CD8-positive, alpha-beta memory T cell (primary cell): Measurements from ENCODE around the gene RBM47. TPM values are rescaled to one million over a fixed set of nuclear protein-coding genes. Genes with fewer than 3 reads are reported as not detected.

Experiments used
- CTCF ChIA-PET: fragments of 350-600 bp; sonication (Branson Sonifier 250); formaldehyde crosslinking; loops from one replicate; lab custom pipeline; 2021; ENCODE audit warnings: antibody characterized with exemption; lab: Charles Lee
- POLR2A ChIA-PET: fragments of 350-600 bp; sonication (Branson Sonifier 250); formaldehyde crosslinking; loops from one replicate; lab custom pipeline; 2021; ENCODE audit warnings: antibody characterized with exemption; lab: Charles Lee
- DNase-seq, 5 donors: peaks; one replicate each; pipeline versions ENCODE4 v3.0.0 to v3.0.0-alpha.2; 2020 to 2022; ENCODE audit warnings: mixed read lengths in 1 of 5
- H3K27ac ChIP-seq: one replicate; pipeline ENCODE4 v1.7.0; 2013; ENCODE audit warnings: low read depth, mild to moderate bottlenecking, low read length, moderate library complexity
- H3K27me3 ChIP-seq: 2 replicates; pipeline ENCODE4 v1.7.0; 2013; ENCODE audit warnings: low read length, mild to moderate bottlenecking; ENCODE audit not compliant: insufficient read depth, poor library complexity, severe bottlenecking
- H3K36me3 ChIP-seq: 2 replicates; pipeline ENCODE4 v1.7.0; 2013; ENCODE audit warnings: mild to moderate bottlenecking, low read length, moderate library complexity; ENCODE audit not compliant: insufficient read depth
- H3K4me1 ChIP-seq: 2 replicates; pipeline ENCODE4 v1.7.0; 2013; ENCODE audit warnings: mild to moderate bottlenecking, low read length, moderate library complexity; ENCODE audit not compliant: insufficient read depth
- H3K4me3 ChIP-seq: 2 replicates; pipeline ENCODE4 v1.7.0; 2013; ENCODE audit warnings: mild to moderate bottlenecking, low read length
- H3K9me3 ChIP-seq: 2 replicates; pipeline ENCODE4 v1.7.0; 2013; ENCODE audit warnings: mild to moderate bottlenecking, low read length
- H3K27ac Mint-ChIP-seq, 8 donors: one replicate each; pipeline ENCODE4 v1.8.0; 2020 to 2021; ENCODE audit warnings: mixed read lengths in 8 of 8, mild to moderate bottlenecking in 6 of 8, inconsistent platforms in 3 of 8, moderate library complexity in 3 of 8
- H3K27me3 Mint-ChIP-seq, 2 donors: one replicate each; pipeline ENCODE4 v1.8.0; 2020 to 2021; ENCODE audit warnings: mixed read lengths in 2 of 2, mild to moderate bottlenecking in 1 of 2, moderate library complexity in 1 of 2
- H3K36me3 Mint-ChIP-seq, 3 donors: one replicate each; pipeline ENCODE4 v1.8.0; 2020 to 2021; ENCODE audit warnings: mixed read lengths in 3 of 3, inconsistent platforms in 1 of 3, mild to moderate bottlenecking in 1 of 3
- H3K4me1 Mint-ChIP-seq, 3 donors: one replicate each; pipeline ENCODE4 v1.8.0; 2020 to 2021; ENCODE audit warnings: mixed read lengths in 3 of 3, inconsistent platforms in 1 of 3, mild to moderate bottlenecking in 1 of 3
- H3K4me3 Mint-ChIP-seq, 7 donors: one replicate each; pipeline ENCODE4 v1.8.0; 2020 to 2021; ENCODE audit warnings: mixed read lengths in 7 of 7, mild to moderate bottlenecking in 6 of 7, moderate library complexity in 4 of 7, inconsistent platforms in 2 of 7
- H3K9me3 Mint-ChIP-seq, 5 donors: one replicate each; pipeline ENCODE4 v1.8.0; 2020 to 2022; ENCODE audit warnings: mixed read lengths in 5 of 5, mild to moderate bottlenecking in 3 of 5, moderate library complexity in 2 of 5, inconsistent platforms in 1 of 5
- polyA plus RNA-seq: library from polyadenylated mRNA; unstranded; fragments of 300-500 nt; fragmentation: Illumina TruSeq; gene quantifications from one replicate; pipeline ENCODE4 v1.2.3, GENCODE V29; 2021
- total RNA-seq, 2 experiments: library from RNA; stranded (reverse); gene quantifications; one replicate each; pipeline ENCODE4 v1.2.3, GENCODE V29; 2021

Gene RBM47
- total and polyA plus RNA-seq, 3 experiments from 2014 or later: 1.1 to 1.4 TPM; not detected in 1

DNA sequence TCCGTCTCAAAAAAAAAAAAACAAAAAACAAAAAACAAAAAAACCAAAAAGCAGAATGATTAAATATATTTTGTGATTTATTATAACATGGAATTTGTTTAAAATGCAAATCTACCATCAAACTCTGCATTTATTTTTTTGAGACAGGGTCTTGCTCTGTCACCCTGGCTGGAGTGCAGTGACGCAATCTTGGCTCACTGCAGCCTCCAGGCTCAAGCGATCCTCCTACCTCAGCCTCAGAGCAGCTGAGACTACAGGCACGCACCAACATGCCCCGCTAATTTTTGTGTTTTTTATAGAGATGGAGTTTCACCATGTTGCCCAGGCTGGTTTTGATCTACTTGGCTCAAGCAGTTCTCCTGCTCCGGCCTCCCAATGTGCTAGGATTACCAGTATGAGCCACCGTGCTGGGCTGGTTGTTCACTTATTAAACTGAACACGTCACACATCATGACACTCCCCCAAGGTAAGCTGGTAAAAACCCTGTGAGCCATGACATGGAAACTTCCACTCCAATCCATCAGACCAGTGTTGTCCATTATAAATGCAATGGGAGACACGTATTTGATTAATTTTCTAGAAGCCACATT, 45.7 kb downstream of the RBM47 start:
- H3K4me1 Mint-ChIP-seq: no peaks in the 10 kb centered on the region
- H3K4me3 ChIP-seq: no peak overlapping the region
- H3K36me3 ChIP-seq: no peaks in the 10 kb centered on the region
- POLR2A ChIA-PET: interaction anchor here (0.7 kb wide), 1 partner anchor 10 kb away, joined by 9 read pairs; no protein-coding TSS in a partner anchor
- no peaks in the 10 kb centered on the region for H3K9me3 ChIP-seq
- no peaks in the 10 kb centered on the region for H3K9me3 Mint-ChIP-seq
- DNase-seq: no peak
- H3K4me3 Mint-ChIP-seq: no peak overlapping the region
- no peaks in the 10 kb centered on the region for H3K27me3 ChIP-seq
- no peaks in the 10 kb centered on the region for H3K36me3 Mint-ChIP-seq
- no peak overlapping the region for H3K27ac Mint-ChIP-seq
- CTCF ChIA-PET: no interaction called here
- H3K4me1 ChIP-seq: no peaks in the 10 kb centered on the region
- no peak overlapping the region for H3K27ac ChIP-seq
- peaks cover 5 to 14% of the 10 kb centered on the region in 2 donors for H3K27me3 Mint-ChIP-seq

DNA sequence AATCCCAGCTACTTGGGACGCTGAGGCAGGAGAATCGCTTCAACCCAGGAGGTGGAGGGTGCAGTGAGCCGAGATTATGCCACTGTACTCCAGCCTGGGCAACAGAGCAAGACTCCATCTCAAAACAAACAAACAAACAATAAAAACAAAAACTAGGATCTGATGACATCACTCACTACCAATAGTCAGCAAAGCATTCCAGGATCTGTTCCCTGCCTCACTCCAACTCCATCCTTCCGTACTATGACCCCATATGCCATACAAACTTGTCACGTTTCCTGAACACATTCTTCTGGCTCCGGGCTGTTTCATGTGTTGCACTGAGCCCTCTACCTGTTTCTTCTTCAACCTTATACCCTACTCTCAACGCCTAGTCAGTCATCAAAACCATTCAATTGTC, 47.3 kb downstream of the RBM47 start:
- Mint-ChIP-seq H3K27ac (no peak overlapping the region), H3K36me3 (no peaks in the 10 kb centered on the region), H3K4me1 (peaks cover 0 to 3% (median 0%) of the 10 kb centered on the region in 3 donors), H3K9me3 (no peaks in the 10 kb centered on the region), H3K27me3 (peaks cover 2 to 11% of the 10 kb centered on the region in 2 donors), H3K4me3 (no peak overlapping the region)
- no peak for DNase-seq
- POLR2A ChIA-PET: no interaction called here
- Histone ChIP-seq H3K4me1 (no peaks in the 10 kb centered on the region), H3K27ac (no peak overlapping the region), H3K36me3 (no peaks in the 10 kb centered on the region), H3K4me3 (no peak overlapping the region), H3K9me3 (no peaks in the 10 kb centered on the region), H3K27me3 (no peaks in the 10 kb centered on the region)
- CTCF ChIA-PET: no interaction called here

DNA sequence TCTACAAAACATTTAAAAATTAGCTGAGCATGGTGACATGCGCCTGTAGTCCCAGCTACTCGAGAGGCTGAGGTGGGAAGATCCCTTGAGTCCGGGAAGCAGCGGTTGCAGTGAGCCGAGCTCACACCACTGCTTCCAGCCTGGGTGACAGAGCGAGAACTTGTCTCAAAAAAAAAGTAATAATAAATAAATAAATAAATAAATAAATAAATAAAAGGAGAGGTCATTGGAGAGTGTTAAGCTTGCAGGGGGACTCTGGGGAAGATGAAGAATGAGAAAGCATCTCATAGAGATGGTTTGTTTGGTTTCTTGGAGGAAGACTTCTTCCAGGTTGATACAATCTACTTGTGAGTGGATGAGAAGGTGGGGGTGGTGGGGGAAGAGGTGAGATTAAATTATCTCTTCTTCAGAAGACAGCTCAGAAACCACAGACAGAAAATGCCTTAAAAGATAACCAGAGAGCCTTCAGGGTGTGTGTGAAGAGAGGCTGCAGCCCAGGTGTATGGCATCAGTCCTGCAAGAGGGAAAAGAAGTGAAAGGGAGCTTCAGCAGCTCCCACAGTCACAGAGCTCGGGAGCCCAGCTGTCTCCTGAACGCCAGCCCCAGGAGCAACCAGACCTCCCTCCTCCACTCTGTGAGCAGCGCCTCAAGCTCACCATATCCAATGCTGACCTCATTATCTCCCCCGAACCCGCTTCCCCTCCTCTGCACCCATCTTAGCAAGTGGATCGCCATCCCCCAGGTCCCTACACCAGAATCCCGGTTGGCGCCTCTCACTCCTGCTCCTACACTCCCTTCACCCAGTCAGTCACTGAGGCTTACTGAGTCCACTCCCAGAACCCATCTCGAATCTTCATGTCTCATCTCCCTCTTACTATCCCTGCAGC, 48.2 kb downstream of the RBM47 start:
- Mint-ChIP-seq H3K9me3 (no peaks in the 10 kb centered on the region), H3K4me3 (no peak overlapping the region), H3K4me1 (peaks cover 0 to 10% (median 6%) of the 10 kb centered on the region in 3 donors), H3K27ac (no peak overlapping the region), H3K36me3 (no peaks in the 10 kb centered on the region), H3K27me3 (peaks cover 2 to 11% of the 10 kb centered on the region in 2 donors)
- no peaks in the 10 kb centered on the region for H3K4me1 ChIP-seq
- no peak for DNase-seq
- H3K36me3 ChIP-seq: no peaks in the 10 kb centered on the region
- CTCF ChIA-PET: no interaction called here
- H3K4me3 ChIP-seq: no peak overlapping the region
- no peaks in the 10 kb centered on the region for H3K9me3 ChIP-seq
- H3K27me3 ChIP-seq: no peaks in the 10 kb centered on the region
- POLR2A ChIA-PET: no interaction called here
- H3K27ac ChIP-seq: no peak overlapping the region

DNA sequence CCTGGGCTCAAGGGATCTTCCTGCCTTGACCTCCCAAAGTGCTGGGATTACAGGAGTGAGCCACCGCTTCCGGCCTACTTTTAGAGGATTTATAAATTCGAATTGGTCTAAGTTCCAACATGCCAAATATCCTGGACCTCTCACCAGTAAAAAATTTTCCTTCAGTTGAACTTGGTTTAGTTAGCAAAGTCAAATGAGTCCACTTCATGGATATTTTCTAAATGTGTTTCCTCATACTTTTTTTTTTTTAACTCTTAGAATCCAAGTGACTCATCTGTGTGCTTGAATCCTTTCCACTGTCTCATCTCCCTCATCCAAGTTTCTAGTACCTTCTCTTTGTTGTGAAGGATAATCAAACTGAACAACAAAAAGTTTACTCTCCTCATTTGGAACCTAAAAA, 49.7 kb downstream of the RBM47 start:
- no peak overlapping the region for H3K27ac Mint-ChIP-seq
- ChIA-PET CTCF (no interaction called here), POLR2A (no interaction called here)
- peaks cover 5 to 11% of the 10 kb centered on the region in 2 donors for H3K27me3 Mint-ChIP-seq
- Histone ChIP-seq H3K9me3 (no peaks in the 10 kb centered on the region), H3K4me3 (no peak overlapping the region), H3K27ac (no peak overlapping the region), H3K27me3 (no peaks in the 10 kb centered on the region), H3K36me3 (no peaks in the 10 kb centered on the region), H3K4me1 (no peaks in the 10 kb centered on the region)
- H3K9me3 Mint-ChIP-seq: no peaks in the 10 kb centered on the region
- no peak for DNase-seq
- H3K4me1 Mint-ChIP-seq: peaks cover 0 to 14% (median 6%) of the 10 kb centered on the region in 3 donors
- no peak overlapping the region for H3K4me3 Mint-ChIP-seq
- no peaks in the 10 kb centered on the region for H3K36me3 Mint-ChIP-seq

DNA sequence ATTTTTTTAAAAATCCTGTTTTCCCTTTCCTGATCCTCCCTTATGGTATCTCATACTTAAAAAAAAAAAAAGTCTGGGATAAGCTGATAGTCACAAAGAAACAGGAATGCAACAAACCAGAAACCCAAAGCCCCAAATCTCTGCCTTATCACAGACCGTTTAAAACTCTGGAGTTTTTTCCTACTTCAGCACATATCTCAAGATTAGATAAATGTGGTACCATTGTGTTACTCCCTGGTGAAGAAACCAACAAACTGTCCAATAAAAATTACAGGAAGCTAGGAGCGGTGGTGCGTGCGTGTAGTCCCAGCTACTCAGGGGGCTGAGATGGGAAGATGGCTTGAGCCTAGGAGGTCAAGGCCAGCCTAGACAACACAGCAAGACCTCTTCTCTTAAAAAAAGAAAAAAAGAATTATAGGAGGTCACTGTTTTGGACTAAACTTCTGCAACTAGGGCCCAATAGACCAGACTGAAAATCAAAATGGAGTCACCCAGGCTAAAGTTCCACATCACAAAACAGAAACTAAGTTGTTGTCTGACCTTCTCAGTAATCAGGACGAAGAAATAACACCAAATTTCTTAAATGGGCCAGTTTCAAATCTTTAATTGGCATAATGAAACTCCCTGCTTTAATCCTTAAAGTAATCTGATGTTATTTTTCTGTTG, 51.9 kb downstream of the RBM47 start:
- no peak overlapping the region for H3K4me3 Mint-ChIP-seq
- peaks cover 5 to 7% of the 10 kb centered on the region in 2 donors for H3K27me3 Mint-ChIP-seq
- no peaks in the 10 kb centered on the region for H3K36me3 Mint-ChIP-seq
- Histone ChIP-seq H3K9me3 (no peaks in the 10 kb centered on the region), H3K27ac (no peak overlapping the region), H3K36me3 (no peaks in the 10 kb centered on the region), H3K4me3 (no peak overlapping the region), H3K27me3 (no peaks in the 10 kb centered on the region), H3K4me1 (no peaks in the 10 kb centered on the region)
- H3K9me3 Mint-ChIP-seq: no peaks in the 10 kb centered on the region
- H3K27ac Mint-ChIP-seq: no peak overlapping the region
- DNase-seq: no peak
- POLR2A ChIA-PET: no interaction called here
- peaks cover 0 to 14% (median 6%) of the 10 kb centered on the region in 3 donors for H3K4me1 Mint-ChIP-seq
- CTCF ChIA-PET: no interaction called here

DNA sequence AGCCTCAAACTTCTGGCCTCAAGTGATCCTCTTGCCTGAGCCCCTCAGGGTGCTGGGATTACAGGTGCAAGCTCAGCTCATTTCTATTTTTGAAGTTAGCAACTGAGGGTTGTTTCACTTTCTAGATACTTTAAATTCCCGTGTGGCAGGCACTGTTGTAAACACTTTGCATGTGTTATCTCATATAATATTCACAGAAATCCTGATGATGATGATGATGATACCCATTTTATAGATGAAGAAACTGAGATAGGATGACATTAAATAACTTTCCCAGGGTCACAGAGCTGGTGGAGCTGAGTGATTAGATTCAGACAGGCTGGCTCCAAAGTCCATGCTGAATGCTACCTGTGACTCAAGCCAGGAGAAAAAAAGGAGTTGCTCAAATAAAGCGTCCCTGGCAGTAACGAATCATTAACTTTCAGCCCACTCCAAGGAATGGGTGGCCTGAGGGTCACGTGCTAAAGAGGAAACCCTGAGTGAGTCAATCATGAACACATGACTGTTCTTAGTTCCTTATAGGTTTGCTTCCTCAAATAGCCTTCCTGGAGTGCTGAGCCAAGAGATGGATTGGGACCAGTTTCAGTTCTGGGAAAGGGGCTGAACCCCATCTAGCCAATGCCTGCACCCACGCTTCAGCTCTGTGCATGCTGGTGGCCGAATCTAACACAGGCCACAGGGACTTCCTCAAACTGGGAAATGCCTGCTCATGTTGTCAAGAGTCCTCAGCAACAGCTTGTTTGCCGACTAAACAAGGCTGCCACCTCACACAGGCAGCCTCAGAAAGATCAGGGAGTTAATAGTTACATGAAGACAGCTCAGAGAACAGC, 52.8 kb downstream of the RBM47 start:
- Histone ChIP-seq H3K4me3 (no peak overlapping the region), H3K27ac (no peak overlapping the region), H3K4me1 (no peaks in the 10 kb centered on the region), H3K27me3 (no peaks in the 10 kb centered on the region), H3K9me3 (no peaks in the 10 kb centered on the region), H3K36me3 (no peaks in the 10 kb centered on the region)
- ChIA-PET CTCF (no interaction called here), POLR2A (no interaction called here)
- Mint-ChIP-seq H3K9me3 (no peaks in the 10 kb centered on the region), H3K4me1 (peaks cover 0 to 14% (median 6%) of the 10 kb centered on the region in 3 donors), H3K36me3 (no peaks in the 10 kb centered on the region), H3K27me3 (peaks cover 2 to 5% of the 10 kb centered on the region in 2 donors), H3K27ac (no peak overlapping the region), H3K4me3 (no peak overlapping the region)
- no peak for DNase-seq

DNA sequence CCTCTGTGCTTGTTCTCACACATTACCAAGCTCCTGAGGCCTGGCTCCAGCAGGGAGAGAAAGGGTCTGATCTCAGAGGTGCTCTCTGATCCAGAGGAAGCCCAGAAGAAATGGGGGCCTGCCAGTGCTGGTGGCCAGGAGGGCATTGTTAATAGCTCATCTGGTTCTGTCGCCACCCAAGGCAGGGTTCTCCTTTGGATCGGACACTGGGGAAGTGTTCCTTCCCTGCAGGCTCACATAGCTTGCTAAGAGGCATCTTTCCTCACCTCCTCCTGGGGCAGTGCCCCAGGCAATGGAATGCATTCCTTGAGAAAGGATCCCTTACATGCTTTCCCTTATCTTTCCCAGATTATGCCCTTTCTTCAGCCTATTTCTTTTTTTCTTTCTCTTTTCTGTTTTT, 53.8 kb downstream of the RBM47 start:
- Histone ChIP-seq H3K27ac (no peak overlapping the region), H3K9me3 (no peaks in the 10 kb centered on the region), H3K4me1 (no peaks in the 10 kb centered on the region), H3K36me3 (no peaks in the 10 kb centered on the region), H3K4me3 (no peak overlapping the region), H3K27me3 (no peaks in the 10 kb centered on the region)
- no peaks in the 10 kb centered on the region for H3K36me3 Mint-ChIP-seq
- no peak overlapping the region for H3K27ac Mint-ChIP-seq
- no peak overlapping the region for H3K4me3 Mint-ChIP-seq
- peaks cover 0 to 9% of the 10 kb centered on the region in 2 donors for H3K27me3 Mint-ChIP-seq
- no peaks in the 10 kb centered on the region for H3K9me3 Mint-ChIP-seq
- POLR2A ChIA-PET: no interaction called here
- peaks cover 0 to 14% (median 6%) of the 10 kb centered on the region in 3 donors for H3K4me1 Mint-ChIP-seq
- DNase-seq: no peak
- CTCF ChIA-PET: no interaction called here
